Mucosa of descending colon (tissue), 3 donors: ENCODE data around the gene FLOT1. TPM values are rescaled to one million over a fixed set of nuclear protein-coding genes. Genes with fewer than 3 reads are reported as not detected.

ENCODE experiments used
- ATAC-seq: fragments of 200-7000 bp; cut with Tn5 transposase; one replicate; pipeline ENCODE4 v1.9.1; 2020; ENCODE audit warnings: mild to moderate bottlenecking, moderate library complexity
- DNase-seq, 3 donors: peaks; one replicate each; pipeline ENCODE4 v3.0.0-alpha.2; 2020
- H3K36me3 ChIP-seq: fragments of 200-600 bp; one replicate; pipeline ENCODE4 v1.8.0; 2021; ENCODE audit warnings: low read depth, mild to moderate bottlenecking
- H3K4me1 ChIP-seq: fragments of 200-600 bp; one replicate; pipeline ENCODE4 v1.8.0; 2021; ENCODE audit warnings: low read depth, mild to moderate bottlenecking
- H3K4me3 ChIP-seq: fragments of 200-600 bp; one replicate; pipeline ENCODE4 v1.8.0; 2021; ENCODE audit warnings: mild to moderate bottlenecking
- H3K9me3 ChIP-seq: fragments of 200-600 bp; one replicate; pipeline ENCODE4 v1.8.0; 2021; ENCODE audit warnings: mild to moderate bottlenecking
- intact Hi-C, 2 donors: fragments of 100-400 bp; cut with DNase I in 1 of 2; cut with micrococcal nuclease in 1 of 2; formaldehyde crosslinking; loops; one replicate each; pipeline versions ENCODE4 v1.11.0 to v1.11.1; 2022; cut with DNase I, micrococcal nuclease
- total RNA-seq, 3 donors: library from RNA; stranded (reverse); fragmentation: NEBNext Ultra II Directional in 2 of 3; extraction: Animal tissue kit (Norgen Biotek cat#: 25700) in 2 of 3; gene quantifications; one replicate each; pipeline versions ENCODE4 v1.2.1 to v1.2.4, GENCODE V29; 2021 to 2023
- TF ChIP-seq, protein P1 (sequence below): fragments of 200-600 bp; IDR thresholded peaks from one replicate; pipeline ENCODE4 v1.8.0; 2022; ENCODE audit warnings: antibody characterized with exemption, mild to moderate bottlenecking
- donor health status: DM: no; HTN: no; CAD: no; lungs with moderate emphysema.
- donor health status: DM: no; HTN: no; CAD: no.
- donor health status: DM: no; HTN: yes; CAD: no.

The FLOT1 gene
- total RNA-seq, 3 donors from 2014 or later, result 133 to 175 (median 152) TPM

GRCh38 chr6:30700340-30700739 lies 42.1 kb downstream of the FLOT1 start:
- Histone ChIP-seq H3K9me3 (no peaks in the 10 kb centered on the region), H3K4me3 (no peak overlapping the region), H3K36me3 (no peaks in the 10 kb centered on the region), H3K4me1 (no peaks in the 10 kb centered on the region)
- TF ChIP-seq, protein P1, sequence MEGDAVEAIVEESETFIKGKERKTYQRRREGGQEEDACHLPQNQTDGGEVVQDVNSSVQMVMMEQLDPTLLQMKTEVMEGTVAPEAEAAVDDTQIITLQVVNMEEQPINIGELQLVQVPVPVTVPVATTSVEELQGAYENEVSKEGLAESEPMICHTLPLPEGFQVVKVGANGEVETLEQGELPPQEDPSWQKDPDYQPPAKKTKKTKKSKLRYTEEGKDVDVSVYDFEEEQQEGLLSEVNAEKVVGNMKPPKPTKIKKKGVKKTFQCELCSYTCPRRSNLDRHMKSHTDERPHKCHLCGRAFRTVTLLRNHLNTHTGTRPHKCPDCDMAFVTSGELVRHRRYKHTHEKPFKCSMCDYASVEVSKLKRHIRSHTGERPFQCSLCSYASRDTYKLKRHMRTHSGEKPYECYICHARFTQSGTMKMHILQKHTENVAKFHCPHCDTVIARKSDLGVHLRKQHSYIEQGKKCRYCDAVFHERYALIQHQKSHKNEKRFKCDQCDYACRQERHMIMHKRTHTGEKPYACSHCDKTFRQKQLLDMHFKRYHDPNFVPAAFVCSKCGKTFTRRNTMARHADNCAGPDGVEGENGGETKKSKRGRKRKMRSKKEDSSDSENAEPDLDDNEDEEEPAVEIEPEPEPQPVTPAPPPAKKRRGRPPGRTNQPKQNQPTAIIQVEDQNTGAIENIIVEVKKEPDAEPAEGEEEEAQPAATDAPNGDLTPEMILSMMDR, result no peak
- peak; percentile 84 for ATAC-seq
- DNase-seq, result peak in 1 of 3 donors; percentile 55
- intact Hi-C loops, result no loop called here

DNA sequence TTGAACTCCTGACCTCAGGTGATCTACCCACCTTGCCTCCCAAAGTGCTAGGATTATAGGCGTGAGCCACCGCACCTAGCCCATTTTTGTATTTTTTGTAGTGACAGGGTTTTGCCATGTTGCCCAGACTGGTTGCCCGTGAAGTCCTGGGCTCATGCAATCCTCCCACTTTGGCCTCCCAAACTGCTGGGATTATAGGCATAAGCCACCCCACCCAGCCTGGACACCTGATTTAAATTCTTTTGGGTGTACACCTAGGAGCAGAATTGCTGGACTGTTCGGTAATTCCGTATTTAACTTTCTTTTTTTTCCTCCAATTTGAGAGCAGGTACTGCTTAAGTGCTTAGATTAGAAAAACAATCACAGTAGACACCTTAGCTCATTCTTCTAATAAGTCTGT lies 46.1 kb downstream of the FLOT1 start:
- no peaks in the 10 kb centered on the region for H3K9me3 ChIP-seq
- no peaks in the 10 kb centered on the region for H3K36me3 ChIP-seq
- ATAC-seq, result no peak
- no peak overlapping the region for H3K4me3 ChIP-seq
- peak in 1 of 3 donors; percentile 24 for DNase-seq
- TF ChIP-seq, protein P1, result no peak
- peaks cover under 1% of the 10 kb centered on the region for H3K4me1 ChIP-seq
- intact Hi-C loops, result no loop called here

DNA sequence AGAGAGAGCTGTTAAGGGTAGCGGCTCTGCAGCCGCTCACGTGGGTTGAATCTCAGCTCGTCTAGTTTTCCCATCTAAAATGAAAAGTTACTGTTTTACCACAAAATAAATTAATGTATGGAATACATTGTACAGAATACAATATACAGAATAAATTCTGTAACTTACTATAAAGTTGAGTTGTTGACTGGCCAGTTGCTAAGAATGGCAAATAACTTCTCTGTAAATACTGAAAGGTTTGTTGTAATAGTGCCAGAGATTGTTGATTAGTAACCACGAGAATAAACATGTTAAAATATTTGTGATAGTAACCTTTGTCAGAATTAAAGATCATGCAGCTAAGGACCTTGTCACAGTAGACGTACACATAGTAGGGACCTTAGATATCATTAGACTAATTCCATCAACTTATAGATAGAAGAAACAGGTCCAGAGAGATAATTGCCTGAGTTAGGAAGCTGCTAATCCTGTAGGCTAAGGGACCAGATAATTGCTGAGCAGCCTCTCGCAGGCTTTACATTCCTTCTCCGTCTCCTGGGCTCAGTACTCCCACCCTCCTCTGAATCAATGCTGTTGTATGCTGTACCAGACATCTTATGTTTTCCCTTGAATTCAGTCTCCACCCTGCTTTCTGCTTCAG lies 51.2 kb downstream of the FLOT1 start:
- no peak for DNase-seq
- peaks cover 21% of the 10 kb centered on the region for H3K4me1 ChIP-seq
- no peak for ATAC-seq
- TF ChIP-seq, protein P1, result no peak
- intact Hi-C loops, result no loop called here
- no peaks in the 10 kb centered on the region for H3K36me3 ChIP-seq
- H3K4me3 ChIP-seq, result no peak overlapping the region
- H3K9me3 ChIP-seq, result no peaks in the 10 kb centered on the region

DNA sequence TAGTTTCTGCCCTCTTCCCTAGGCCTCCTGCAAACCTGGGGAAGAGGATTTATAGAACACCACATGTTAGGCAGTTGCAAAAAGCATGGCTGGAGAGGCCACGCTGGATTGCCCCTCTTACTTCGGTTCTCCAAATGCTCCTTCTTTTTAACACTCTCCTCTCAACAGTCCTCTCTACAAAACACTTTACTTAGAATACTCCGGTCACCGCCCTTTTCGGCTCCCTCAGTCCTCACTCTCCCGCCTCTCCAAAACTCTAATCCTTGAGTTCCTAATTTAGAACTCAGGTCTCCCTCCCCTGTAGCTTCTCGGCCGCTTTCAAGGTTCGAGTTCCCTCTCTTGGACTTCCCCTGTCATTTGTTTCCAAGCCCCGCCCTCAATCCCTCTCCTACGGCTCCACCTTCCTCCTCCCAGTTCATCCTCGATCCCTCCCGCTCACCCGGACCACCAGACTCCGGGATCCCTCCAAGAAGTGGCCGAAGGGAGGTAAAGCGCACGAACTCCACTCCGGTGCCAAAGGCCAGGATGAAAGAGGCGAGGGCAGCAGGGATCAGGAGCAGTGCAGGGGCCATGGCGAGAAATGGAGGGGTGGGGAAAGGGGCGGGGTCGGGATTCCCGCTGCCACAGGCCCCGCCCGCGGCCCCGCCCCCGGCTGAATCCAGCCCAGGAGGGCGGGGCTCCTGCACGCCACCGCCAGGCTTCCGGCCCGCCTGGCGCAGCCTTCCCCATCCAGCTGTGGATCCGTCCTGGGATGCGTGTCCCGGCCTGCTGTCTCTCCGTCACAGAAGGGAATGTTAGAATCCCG lies 51.9 kb downstream of the FLOT1 start, which contains the start of gene NRM:
NRM (minus strand) TSS at position 582 of the 805 bp plus-strand sequence; CDS start at position 572, 10 bp downstream.
- Histone ChIP-seq H3K36me3 (no peaks in the 10 kb centered on the region), H3K9me3 (no peaks in the 10 kb centered on the region), H3K4me1 (peaks cover 21% of the 10 kb centered on the region), H3K4me3 (peak within 1 kb of the TSS; percentile 25)
- intact Hi-C loops, result no loop called here
- DNase-seq (peak; percentile 89 to 94 (median 90)), ATAC-seq (peak; percentile 82)
- TF ChIP-seq, protein P1, result no peak

- H3K36me3 ChIP-seq, result no peaks in the 10 kb centered on the region
- H3K4me3 ChIP-seq, result no peak overlapping the region
- DNase-seq (peak in 2 of 3 donors; percentile 38 to 49), ATAC-seq (no peak)
- intact Hi-C loops, result no loop called here
- TF ChIP-seq, protein P1, result no peak
- peaks cover 21% of the 10 kb centered on the region for H3K4me1 ChIP-seq
- no peaks in the 10 kb centered on the region for H3K9me3 ChIP-seq
Observed at GRCh38 chr6:30689985-30690384, 52.5 kb downstream of the FLOT1 start.
